ENCODE results near the gene BMP5. TPM values are rescaled to one million over a fixed set of nuclear protein-coding genes. Genes with fewer than 3 reads are reported as not detected.

BMP5 gene
- total RNA-seq, 2 experiments from 2014 or later: not detected

DNA sequence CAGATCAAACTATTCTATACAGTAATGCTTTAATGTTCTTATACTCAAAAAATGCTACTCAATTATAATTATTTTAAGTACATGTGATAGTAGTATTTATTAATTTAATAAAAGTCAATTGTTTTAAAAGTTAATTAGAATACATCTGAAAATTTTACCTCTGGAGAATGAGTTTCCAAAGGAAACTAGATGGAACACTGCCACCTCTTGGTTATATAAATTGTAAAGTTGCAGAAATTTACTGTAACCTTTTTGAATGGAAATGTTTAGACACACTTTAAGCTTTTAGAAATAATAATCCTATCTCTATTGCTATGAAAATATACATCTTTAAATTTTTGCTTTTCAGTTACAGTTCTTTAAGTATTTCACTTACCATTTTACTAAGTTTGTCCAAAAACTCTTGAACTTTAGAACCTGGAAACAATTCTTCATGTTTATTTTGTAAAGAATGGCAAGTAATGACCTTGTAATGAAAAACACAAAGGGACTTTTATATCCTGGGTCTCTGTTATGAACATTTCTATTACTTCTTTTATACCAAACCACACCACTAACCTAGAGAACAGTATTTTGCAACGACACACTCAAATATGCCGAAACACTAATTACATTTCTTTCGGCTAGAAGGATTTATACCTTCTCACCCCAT, 10.9 kb upstream of the BMP5 start:
- ChIA-PET POLR2A (interaction anchor here (0.6 kb wide), 1 partner anchor 275 kb away, joined by 3 read pairs; no protein-coding TSS in a partner anchor), CTCF (no interaction called here)
- no peak for TF ChIP-seq CTCF (IDR thresholded peaks at IDR 0.05)
- H3K4me3 Mint-ChIP-seq: no peak overlapping the region
- no peaks in the 10 kb centered on the region for H3K27me3 Mint-ChIP-seq
- H3K27ac Mint-ChIP-seq: no peak overlapping the region
- intact Hi-C loops (cut with micrococcal nuclease): loop anchor here (10.0 kb wide), 1 partner anchor 612 kb away; no protein-coding TSS in a partner anchor
- no peak for ATAC-seq
- no peak for DNase-seq
- H3K36me3 Mint-ChIP-seq (ENCODE audit: low read depth): no peaks in the 10 kb centered on the region
- H3K9me3 Mint-ChIP-seq: no peaks in the 10 kb centered on the region
- no peaks in the 10 kb centered on the region for H3K4me1 Mint-ChIP-seq (ENCODE audit: low read depth)

GRCh38 chr6:55882718-55883569, 7.6 kb upstream of the BMP5 start:
- Mint-ChIP-seq H3K4me3 (no peak overlapping the region), H3K9me3 (no peaks in the 10 kb centered on the region), H3K4me1 (ENCODE audit: low read depth) (no peaks in the 10 kb centered on the region), H3K36me3 (ENCODE audit: low read depth) (no peaks in the 10 kb centered on the region), H3K27ac (no peak overlapping the region), H3K27me3 (no peaks in the 10 kb centered on the region)
- TF ChIP-seq CTCF (IDR thresholded peaks at IDR 0.05): no peak
- CTCF ChIA-PET: no interaction called here
- no peak for DNase-seq
- ATAC-seq: no peak
- intact Hi-C loops (cut with micrococcal nuclease): loop anchor here (10.0 kb wide), 1 partner anchor 608 kb away; no protein-coding TSS in a partner anchor
- POLR2A ChIA-PET: no interaction called here

- Mint-ChIP-seq H3K27me3 (no peaks in the 10 kb centered on the region), H3K36me3 (ENCODE audit: low read depth) (no peaks in the 10 kb centered on the region), H3K27ac (no peak overlapping the region), H3K4me1 (ENCODE audit: low read depth) (no peaks in the 10 kb centered on the region), H3K4me3 (no peak overlapping the region), H3K9me3 (no peaks in the 10 kb centered on the region)
- intact Hi-C loops (cut with micrococcal nuclease): no loop called here
- DNase-seq: no peak
- TF ChIP-seq CTCF (IDR thresholded peaks at IDR 0.05): no peak
- ChIA-PET POLR2A (no interaction called here), CTCF (no interaction called here)
- no peak for ATAC-seq
Observed at GRCh38 chr6:55877283-55877682, 1.9 kb upstream of the BMP5 start.

- Mint-ChIP-seq H3K27ac (no peak overlapping the region), H3K4me3 (no peak overlapping the region), H3K4me1 (ENCODE audit: low read depth) (no peaks in the 10 kb centered on the region), H3K9me3 (no peaks in the 10 kb centered on the region), H3K27me3 (no peaks in the 10 kb centered on the region), H3K36me3 (ENCODE audit: low read depth) (no peaks in the 10 kb centered on the region)
- POLR2A ChIA-PET: no interaction called here
- no peak for DNase-seq
- CTCF ChIA-PET: no interaction called here
- no peak for TF ChIP-seq CTCF (IDR thresholded peaks at IDR 0.05)
- ATAC-seq: no peak
- intact Hi-C loops (cut with micrococcal nuclease): no loop called here
Observed at GRCh38 chr6:55874316-55874715, 1.1 kb downstream of the BMP5 start.

DNA sequence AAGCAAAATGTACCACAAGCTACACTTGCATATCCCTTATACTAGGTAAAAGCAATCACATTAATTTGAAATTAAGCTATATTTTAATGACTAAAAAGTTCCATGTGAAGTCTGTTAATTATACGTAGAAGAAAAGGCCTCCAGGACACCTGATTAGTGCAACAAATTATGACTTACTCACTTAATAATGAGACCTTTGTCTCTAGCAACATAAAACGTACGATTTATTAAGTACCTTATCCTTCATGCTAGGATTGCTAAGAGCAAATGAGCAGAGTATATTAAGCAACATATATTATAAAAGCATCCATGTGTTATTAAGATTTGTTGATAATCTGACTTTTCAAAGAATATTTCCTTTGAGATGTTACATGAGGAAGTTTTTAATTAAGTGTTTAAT, 2.5 kb downstream of the BMP5 start:
- TF ChIP-seq CTCF (IDR thresholded peaks at IDR 0.05): no peak
- ATAC-seq (no peak), DNase-seq (no peak)
- Mint-ChIP-seq H3K4me1 (ENCODE audit: low read depth) (no peaks in the 10 kb centered on the region), H3K36me3 (ENCODE audit: low read depth) (no peaks in the 10 kb centered on the region), H3K27ac (no peak overlapping the region), H3K27me3 (no peaks in the 10 kb centered on the region), H3K4me3 (no peak overlapping the region), H3K9me3 (no peaks in the 10 kb centered on the region)
- intact Hi-C loops (cut with micrococcal nuclease): no loop called here
- POLR2A ChIA-PET: no interaction called here
- CTCF ChIA-PET: no interaction called here
